IPS-18a (cell line): Measurements from ENCODE around the gene SCARF1.

Experiments used
- H3K27ac ChIP-seq: one replicate; pipeline ENCODE4 v1.5.1; 2013; ENCODE audit warnings: low read length
- H3K27me3 ChIP-seq: one replicate; pipeline ENCODE4 v1.6.1; 2013; ENCODE audit warnings: mild to moderate bottlenecking, low read length; ENCODE audit not compliant: control insufficient read depth, insufficient read depth
- H3K36me3 ChIP-seq: one replicate; pipeline ENCODE4 v1.6.1; 2013; ENCODE audit warnings: low read depth, low read length; ENCODE audit not compliant: control insufficient read depth
- H3K4me1 ChIP-seq: one replicate; pipeline ENCODE4 v1.6.1; 2013; ENCODE audit warnings: low read depth, low read length; ENCODE audit not compliant: control insufficient read depth
- H3K4me3 ChIP-seq: one replicate; pipeline ENCODE4 v1.5.1; 2013; ENCODE audit warnings: low read length
- H3K9ac ChIP-seq: one replicate; pipeline ENCODE4 v1.6.1; 2013; ENCODE audit warnings: mild to moderate bottlenecking, low read length, moderate library complexity
- H3K9me3 ChIP-seq: one replicate; pipeline ENCODE4 v1.6.1; 2013; ENCODE audit warnings: low read depth, low read length; ENCODE audit not compliant: control insufficient read depth

Gene SCARF1

DNA sequence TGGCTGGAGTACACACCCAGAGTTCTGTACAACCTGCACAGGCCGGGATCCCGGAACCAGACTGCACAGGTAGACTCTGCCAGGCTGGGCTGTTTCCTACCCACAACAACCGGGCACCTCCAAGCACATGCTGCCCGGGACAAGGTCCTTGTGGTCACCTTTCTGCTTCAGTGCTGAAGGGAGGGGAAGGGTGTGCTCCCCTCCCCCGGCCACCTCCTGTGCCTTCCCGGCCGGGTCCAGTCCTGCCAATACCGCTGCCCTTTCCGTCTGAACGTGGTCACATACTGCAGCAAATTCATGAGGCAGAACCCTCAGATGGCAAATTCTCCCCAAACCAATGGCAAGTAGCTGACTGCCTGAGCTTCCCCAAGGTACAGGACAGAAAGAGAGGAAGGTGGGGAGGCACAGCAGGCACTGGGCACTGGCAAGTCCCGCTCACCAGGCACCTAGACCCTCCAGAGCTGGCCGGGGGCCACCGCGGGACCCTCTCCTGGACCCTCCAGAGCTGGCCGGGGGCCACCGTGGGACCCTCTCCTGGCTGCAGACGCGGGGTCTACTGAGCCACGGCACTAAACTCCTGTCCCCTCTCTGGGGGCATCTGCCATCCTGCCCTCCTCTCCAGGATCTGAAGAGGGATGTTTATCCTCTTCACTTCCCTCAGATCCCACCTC is 39.7 kb downstream of the SCARF1 start:
- Histone ChIP-seq H3K4me3 (no peak overlapping the region), H3K9me3 (no peaks in the 10 kb centered on the region), H3K27ac (no peak overlapping the region), H3K9ac (no peak overlapping the region), H3K36me3 (no peaks in the 10 kb centered on the region), H3K4me1 (peaks cover 7% of the 10 kb centered on the region), H3K27me3 (no peaks in the 10 kb centered on the region)

DNA sequence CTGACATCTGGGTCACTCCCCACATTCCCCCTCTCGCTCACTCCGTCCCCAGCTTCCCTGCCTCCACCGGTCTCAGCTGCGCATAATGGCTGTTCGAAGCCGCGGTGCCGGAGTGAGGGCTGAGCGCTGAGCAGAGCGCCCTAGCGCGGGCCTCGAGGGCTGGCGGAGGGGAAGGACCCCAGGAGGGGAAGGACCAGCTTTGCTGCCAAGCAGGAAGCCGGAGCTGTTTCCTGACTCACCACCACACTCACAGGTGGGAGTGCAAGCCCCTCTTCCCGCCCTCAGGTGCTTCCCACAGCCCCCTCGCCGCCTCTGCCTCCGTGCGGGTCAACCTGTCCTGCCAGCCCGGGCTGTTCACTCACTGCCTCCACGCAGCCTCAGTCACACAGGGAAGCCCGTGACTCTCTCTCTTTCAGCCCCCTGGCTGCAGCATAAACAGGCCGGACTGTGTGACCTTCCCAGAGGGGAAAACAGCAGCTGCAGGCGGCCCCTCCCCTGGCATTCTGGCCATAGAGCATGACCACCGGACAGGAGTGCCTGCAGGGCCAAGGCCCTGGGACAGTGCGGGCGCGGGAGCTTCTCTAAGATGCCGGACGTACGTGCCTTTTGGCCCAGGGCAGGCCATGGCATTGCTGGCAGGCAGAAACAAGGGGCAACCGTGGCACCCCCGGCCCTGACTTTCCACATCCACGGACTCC is 40.6 kb downstream of the SCARF1 start:
- H3K27ac ChIP-seq = no peak overlapping the region
- no peaks in the 10 kb centered on the region for H3K36me3 ChIP-seq
- no peak overlapping the region for H3K9ac ChIP-seq
- no peaks in the 10 kb centered on the region for H3K9me3 ChIP-seq
- peaks cover 7% of the 10 kb centered on the region for H3K4me1 ChIP-seq
- H3K4me3 ChIP-seq = peak overlapping the region; percentile 29
- no peaks in the 10 kb centered on the region for H3K27me3 ChIP-seq

DNA sequence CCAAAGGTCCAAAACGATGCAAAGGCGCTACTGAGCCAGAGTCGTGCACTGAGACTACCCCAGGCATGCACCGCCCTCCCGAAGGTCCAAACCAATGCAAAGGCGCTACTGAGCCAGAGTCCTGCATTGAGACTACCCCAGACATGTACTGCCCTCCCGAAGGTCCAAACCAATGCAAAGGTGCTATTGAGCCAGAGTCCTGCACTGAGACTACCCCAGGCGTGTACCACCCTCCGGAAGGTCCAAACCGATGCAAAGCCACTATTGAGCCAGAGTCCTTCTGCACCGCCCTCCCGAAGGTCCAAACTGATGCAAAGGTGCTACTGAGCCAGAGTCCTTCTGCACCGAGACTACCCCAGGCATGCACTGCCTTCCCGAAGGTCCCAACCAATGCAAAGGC is 44.0 kb downstream of the SCARF1 start:
- Histone ChIP-seq H3K27me3 (no peaks in the 10 kb centered on the region), H3K27ac (no peak overlapping the region), H3K9me3 (no peaks in the 10 kb centered on the region), H3K4me1 (peaks cover 7% of the 10 kb centered on the region), H3K36me3 (no peaks in the 10 kb centered on the region), H3K9ac (no peak overlapping the region), H3K4me3 (no peak overlapping the region)

DNA sequence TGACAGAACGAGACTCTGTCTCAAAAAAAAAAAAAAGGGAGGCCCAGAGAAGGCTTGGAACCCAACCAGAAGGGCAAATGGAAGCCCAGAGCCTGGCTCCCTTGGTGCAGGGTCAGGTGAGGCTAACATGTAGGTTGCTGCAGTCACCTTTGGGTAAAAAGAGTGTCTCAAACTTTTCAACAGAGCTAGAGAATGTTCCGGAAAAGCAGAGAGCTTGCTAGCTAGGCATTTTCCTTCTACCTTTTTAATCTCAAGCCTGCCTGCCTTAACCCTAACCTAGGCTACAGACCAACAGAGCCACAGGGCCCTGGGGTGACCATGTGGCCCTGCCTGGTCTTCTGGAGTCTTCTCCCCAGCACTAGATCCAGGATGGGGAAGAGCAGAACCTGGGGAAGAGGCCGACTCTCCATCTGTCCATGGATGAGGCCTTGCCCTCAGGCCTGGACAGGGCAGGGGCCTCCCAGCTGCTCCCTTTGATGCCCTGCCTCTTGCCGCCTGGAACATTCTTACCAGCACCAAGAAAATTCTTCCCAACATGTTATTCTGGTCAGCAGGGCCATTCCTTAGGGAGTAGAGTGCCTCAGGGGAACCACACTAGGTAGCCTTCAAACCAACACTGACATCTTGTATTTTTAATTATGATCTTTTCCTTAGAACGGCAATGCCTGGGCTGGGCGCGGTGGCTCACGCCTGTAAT is 47.0 kb downstream of the SCARF1 start:
- Histone ChIP-seq H3K9ac (no peak overlapping the region), H3K27me3 (no peaks in the 10 kb centered on the region), H3K4me1 (no peaks in the 10 kb centered on the region), H3K9me3 (no peaks in the 10 kb centered on the region), H3K36me3 (no peaks in the 10 kb centered on the region), H3K27ac (no peak overlapping the region), H3K4me3 (no peak overlapping the region)

DNA sequence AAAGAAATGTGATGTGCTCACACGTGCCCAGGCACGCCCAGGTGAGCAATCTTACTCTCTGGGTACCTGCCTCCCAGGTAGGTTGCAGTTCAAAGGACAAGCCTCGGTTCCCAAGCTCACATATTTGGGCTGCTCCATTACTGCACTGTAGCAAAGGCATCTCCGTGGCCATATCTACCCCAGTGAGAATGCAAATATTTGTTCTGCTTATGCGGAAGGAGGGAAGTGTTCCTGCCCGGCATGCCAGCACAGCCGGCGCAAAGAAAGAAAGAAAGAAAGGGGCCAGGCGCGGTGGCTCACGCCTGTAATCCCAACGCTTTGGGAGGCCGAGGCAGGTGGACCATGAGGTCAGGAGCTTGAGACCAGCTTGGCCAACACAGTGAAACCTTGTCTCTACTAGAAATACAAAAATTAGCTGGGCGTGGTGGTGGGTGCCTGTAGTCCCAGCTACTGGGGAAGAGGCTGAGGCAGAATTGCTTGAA is 47.6 kb downstream of the SCARF1 start:
- Histone ChIP-seq H3K9me3 (no peaks in the 10 kb centered on the region), H3K27ac (no peak overlapping the region), H3K9ac (no peak overlapping the region), H3K4me1 (no peaks in the 10 kb centered on the region), H3K4me3 (no peak overlapping the region), H3K36me3 (no peaks in the 10 kb centered on the region), H3K27me3 (no peaks in the 10 kb centered on the region)

DNA sequence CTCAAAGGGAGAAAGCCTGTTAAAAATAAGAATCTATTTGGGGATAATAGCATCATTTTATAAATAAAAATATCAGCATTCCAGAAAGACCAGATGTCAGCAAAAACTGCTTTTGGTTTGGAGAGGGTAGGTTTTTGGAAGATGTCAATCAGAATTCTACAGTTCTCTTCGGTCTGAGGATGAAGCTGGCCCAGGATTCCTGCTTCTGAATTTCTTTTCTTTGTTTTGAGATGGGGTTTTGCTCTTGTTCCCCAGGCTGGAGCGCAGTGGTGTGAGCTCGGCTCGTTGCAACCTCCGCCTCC is 52.0 kb downstream of the SCARF1 start:
- Histone ChIP-seq H3K9me3 (no peaks in the 10 kb centered on the region), H3K36me3 (no peaks in the 10 kb centered on the region), H3K9ac (no peak overlapping the region), H3K4me1 (no peaks in the 10 kb centered on the region), H3K4me3 (no peak overlapping the region), H3K27ac (no peak overlapping the region), H3K27me3 (no peaks in the 10 kb centered on the region)

DNA sequence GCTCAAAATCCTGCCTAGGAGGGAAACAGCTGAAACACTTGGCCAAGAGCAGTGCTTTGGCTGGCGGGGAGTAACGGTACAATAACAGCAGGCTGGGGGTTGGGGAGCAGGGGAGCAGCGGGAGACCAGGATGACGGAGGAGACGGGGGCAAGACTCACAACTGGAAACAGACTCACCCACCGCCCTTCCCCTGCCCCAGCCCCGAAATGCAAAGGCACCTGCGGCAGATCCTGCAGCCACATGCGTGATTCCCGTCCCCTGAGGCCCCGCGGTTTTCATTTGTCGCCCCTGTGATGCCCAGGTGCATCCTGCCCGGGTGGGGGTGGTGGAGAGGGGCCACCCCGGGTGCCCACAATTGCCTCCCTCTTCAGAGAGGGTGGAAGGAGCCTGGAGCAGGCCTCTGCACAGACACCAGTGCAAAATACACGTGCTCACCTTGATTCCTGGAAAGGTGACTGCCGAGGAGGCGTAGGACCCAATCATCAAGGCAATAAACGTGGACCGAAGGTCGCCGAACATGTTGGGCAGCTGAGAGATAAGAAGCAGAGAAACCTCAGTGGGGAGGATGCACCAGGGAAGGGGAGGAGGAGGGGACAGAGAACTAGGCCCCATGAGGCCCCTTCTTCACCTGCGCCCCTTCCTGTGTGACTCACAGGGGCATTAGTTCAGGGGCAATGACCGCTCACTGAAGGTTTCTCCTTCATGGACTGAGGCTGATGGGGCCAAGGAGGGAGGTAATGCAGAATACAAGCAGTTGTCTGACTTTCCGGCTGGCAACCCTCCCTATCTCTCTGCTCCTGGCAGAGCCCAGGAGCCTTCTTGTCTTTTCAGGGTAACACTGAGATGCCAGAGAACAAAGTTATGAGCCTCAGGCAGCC is 52.5 kb downstream of the SCARF1 start:
- no peak overlapping the region for H3K9ac ChIP-seq
- H3K4me1 ChIP-seq = no peaks in the 10 kb centered on the region
- no peak overlapping the region for H3K27ac ChIP-seq
- H3K9me3 ChIP-seq = no peaks in the 10 kb centered on the region
- H3K4me3 ChIP-seq = no peak overlapping the region
- H3K36me3 ChIP-seq = no peaks in the 10 kb centered on the region
- no peaks in the 10 kb centered on the region for H3K27me3 ChIP-seq

DNA sequence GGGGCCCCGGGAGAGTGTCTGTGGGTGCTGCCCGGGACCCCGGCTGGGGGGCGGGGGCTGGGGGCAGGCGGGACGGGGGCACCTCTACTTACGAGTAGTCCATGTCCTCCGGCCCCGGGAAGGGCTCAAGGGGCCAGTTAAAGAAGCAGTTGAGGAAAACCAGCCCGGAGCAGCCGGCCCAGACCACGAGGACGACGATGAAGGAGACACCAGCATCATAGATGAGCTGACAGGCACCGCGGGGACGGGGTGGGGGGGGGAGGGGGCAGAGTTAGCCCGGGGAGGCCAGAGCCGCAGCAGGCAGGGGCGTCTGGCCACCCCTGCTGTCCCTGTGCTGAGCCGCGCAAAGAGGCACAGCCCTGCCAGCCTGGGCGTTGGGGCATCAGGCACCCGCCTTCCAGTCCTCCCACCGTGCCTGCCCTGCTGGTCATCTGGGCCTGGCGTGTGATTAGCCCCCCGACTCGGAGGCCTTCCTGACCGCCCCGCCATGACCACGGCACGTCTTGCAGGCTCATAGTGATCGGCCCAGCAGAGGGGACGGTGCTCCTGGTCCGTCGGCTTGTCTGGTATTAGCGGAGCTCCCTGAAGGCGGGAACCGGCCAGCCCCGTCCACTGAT is 54.0 kb downstream of the SCARF1 start:
- no peaks in the 10 kb centered on the region for H3K4me1 ChIP-seq
- H3K27me3 ChIP-seq = no peaks in the 10 kb centered on the region
- H3K4me3 ChIP-seq = no peak overlapping the region
- no peaks in the 10 kb centered on the region for H3K9me3 ChIP-seq
- H3K9ac ChIP-seq = no peak overlapping the region
- H3K36me3 ChIP-seq = no peaks in the 10 kb centered on the region
- H3K27ac ChIP-seq = no peak overlapping the region

DNA sequence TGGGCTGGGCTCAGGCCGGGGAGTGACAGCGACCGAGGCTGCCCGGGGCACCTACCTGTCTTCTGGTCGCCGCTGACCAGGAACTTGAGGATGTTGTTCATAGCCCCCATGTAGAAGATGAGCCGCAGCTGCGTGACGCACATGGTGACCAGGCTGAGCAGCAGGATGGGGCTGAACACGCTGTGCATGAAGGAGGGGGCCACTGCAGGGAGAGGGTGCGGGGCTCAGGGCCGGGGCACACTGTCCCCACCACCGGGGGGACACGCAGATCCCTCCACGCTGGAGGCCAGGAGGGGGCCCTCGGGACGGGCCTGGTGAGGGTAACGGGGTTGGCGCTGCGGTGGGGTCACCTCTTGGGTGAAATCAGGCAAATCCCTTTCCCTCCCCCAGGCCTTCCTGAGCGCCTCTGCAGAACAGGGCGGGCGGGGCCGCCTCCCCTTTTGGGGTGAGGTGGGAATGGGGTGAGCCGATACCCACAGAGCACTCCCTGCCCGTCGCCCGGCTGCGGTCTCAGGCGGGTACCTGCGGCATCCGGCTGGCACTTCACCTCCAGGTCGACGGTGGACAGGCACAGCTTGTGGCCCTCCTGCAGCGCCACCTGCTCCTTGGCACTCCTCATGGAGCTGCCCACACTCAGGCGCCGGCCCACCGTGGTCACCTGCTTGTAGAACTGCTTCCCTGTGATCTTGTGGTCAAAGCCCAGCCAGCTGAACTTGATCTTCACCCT is 54.6 kb downstream of the SCARF1 start:
- H3K27ac ChIP-seq = no peak overlapping the region
- H3K36me3 ChIP-seq = no peaks in the 10 kb centered on the region
- H3K4me1 ChIP-seq = peaks cover 6% of the 10 kb centered on the region
- H3K9ac ChIP-seq = no peak overlapping the region
- no peaks in the 10 kb centered on the region for H3K27me3 ChIP-seq
- no peaks in the 10 kb centered on the region for H3K9me3 ChIP-seq
- H3K4me3 ChIP-seq = no peak overlapping the region

DNA sequence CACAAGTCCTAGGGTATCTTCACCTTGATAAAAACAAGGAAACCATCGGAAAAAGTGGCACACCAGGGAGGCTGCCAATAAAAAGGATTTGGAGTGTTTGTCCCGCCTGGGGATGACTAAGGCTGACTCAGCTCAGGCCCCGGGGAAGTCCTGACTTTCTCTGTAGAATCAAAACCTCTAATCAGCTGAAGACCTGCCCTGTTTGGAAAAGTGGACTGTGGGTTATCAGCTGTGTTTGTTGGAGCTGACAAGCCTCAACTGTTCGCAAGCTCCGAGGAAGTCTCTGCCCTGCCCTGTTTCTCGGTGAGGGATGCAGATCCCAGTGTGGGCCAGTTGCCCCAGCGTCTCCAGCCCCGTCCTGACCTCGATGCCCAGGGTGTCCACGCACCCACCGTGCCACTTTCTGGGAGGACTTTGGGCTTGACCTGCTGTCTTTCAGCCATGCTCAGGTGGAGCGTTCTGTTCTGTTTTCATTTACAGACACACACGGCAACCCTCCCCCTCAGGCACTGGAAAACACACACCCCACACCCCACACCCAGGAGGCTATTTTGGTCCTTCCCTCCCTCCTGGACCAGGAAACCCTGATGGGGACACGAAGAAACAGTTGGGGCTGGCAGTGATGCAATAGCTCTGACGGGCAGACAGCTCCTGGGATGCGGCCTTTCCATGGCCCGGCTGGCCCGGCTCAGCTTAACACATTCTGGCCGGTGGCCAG is 55.3 kb downstream of the SCARF1 start:
- Histone ChIP-seq H3K4me3 (no peak overlapping the region), H3K9me3 (no peaks in the 10 kb centered on the region), H3K27me3 (no peaks in the 10 kb centered on the region), H3K4me1 (peaks cover 12% of the 10 kb centered on the region), H3K36me3 (no peaks in the 10 kb centered on the region), H3K9ac (no peak overlapping the region), H3K27ac (no peak overlapping the region)
